ENCODE measurements around the gene NR6A1.

DNA sequence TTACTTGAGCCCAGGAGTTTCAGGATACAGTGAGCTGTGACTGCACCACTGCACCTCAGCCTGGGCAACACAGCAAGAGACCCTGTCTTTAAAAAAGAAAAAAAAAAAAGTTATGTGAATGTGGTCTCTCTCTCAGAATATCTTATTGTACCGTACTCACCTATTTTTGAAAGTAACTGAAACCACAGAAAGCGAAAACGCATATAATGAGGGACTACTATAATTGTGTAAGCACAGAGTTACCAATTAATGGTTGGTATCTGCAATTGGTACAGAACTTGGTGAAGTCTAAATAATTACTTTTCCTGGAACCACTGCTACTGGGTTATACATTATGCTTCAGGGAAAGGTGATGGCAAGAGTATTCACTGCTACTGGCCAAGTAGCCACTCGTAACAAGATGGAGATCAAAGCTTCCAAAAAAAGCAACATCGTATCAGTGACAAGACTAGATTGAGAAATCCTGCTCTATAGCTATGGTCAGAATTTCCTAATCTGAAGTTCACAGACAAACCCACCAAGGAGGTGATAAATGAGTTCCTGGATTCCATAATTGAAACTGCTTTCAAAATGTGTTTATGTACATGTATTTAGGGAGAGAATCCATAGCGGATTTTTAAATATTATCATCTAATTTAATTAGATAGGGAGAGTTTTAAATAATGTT lies 82.7 kb downstream of the NR6A1 start:
- TF ChIP-seq EZH2 (IDR thresholded peaks at IDR 0.05) (no peak), POLR2AphosphoS5 (IDR thresholded peaks at IDR 0.05; ENCODE audit: borderline replicate concordance, low read depth, low read length) (no peak), FOXP2 (optimal IDR thresholded peaks at IDR 0.05; ENCODE audit: control extremely low read depth, extremely low read length, insufficient read depth) (no peak)
